H54 (cell line): ENCODE data around the gene CCDC142.
A peak's percentile ranks its signal among the peaks of the same experiment; 100 is the strongest.

Experiments used
- DNase-seq: peaks from one replicate; pipeline ENCODE4 v3.0.0; 2011; ENCODE audit warnings: low spot score, mixed read lengths; ENCODE audit not compliant: insufficient read length
- FAIRE-seq: peaks from 3 replicates; lab custom pipeline; 2011; peaks lifted over from hg19 to GRCh38; lab: Jason Lieb, UNC
- POLR2A ChIP-seq: IDR thresholded peaks from 2 replicates; pipeline ENCODE4 v1.6.1; 2011; ENCODE audit warnings: low read depth, mild to moderate bottlenecking, low read length

Gene CCDC142, protein sequence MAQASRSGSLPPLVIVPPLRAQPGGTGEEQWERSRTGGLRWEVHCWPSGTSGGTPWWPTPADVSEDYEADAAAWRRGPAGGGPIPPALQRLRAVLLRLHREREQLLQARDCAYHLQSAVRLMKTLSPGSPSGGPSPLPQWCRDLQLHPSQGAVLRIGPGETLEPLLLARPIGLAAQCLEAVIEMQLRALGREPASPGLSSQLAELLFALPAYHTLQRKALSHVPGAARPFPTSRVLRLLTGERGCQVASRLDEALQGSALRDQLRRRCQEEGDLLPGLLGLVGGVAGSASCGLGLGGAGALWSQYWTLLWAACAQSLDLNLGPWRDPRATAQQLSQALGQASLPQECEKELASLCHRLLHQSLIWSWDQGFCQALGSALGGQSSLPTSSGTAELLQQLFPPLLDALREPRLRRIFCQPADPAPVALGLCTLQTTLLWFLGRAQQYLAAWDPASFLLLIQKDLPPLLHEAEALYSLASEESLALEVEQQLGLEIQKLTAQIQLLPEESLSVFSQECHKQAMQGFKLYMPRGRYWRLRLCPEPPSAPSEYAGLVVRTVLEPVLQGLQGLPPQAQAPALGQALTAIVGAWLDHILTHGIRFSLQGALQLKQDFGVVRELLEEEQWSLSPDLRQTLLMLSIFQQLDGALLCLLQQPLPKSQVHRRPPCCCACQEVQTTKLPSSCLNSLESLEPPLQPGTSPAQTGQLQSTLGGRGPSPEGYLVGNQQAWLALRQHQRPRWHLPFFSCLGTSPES

DNA sequence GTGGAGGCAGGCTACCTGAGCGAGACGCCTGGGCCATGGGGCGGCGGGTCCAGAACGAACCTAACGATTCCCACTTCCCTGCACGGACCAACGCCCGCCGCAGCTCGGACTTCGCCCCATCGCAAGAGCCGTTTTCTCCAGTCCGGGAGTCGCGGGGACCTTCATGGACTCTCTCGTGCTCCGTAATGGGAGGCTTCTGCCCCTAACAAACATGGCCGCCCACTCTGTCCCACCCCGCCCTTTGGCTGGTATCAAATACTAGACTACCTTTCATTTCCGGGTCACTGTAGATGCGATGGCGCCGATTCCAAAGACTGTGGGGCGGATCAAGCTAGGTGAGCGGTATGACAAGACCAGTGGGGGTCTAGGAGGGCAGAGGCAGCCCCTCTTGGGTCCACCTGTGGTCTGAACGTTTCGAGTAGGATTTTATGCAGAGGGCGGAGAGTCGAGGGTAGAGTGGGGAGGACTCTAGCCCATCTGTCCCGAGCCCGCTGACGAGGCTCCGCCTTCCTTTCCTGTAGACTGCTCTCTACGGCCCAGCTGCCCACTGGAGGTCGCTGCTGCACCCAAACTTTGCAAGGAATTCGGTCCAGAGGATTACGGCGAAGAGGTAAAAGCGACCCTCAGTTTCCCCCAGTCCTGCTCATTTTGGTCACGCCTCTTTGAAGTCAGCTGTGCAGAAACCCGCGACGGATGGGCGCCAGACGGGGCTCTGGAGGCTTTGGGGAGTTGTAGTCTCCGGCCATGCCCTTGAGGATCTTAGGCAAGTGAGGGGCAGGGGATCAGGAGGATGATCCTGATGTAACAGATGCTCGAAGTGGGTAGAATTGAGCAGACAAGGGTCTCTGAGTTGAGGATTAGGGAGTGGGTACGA is at the start of gene CCDC142, which contains the start of gene TTC31:
Gene CCDC142 (minus strand): TSS at position 198 of the 874 bp plus-strand sequence. CDS start 161 bp downstream, at position 37.
Gene TTC31 (plus strand): TSS at position 281 of the 874 bp plus-strand sequence. CDS start 15 bp downstream, at position 296.
- peak; percentile 30; the same call in 1 of the 2 replicates for TF ChIP-seq POLR2A
- DNase-seq (peak; percentile 91), FAIRE-seq (no peak)

DNA sequence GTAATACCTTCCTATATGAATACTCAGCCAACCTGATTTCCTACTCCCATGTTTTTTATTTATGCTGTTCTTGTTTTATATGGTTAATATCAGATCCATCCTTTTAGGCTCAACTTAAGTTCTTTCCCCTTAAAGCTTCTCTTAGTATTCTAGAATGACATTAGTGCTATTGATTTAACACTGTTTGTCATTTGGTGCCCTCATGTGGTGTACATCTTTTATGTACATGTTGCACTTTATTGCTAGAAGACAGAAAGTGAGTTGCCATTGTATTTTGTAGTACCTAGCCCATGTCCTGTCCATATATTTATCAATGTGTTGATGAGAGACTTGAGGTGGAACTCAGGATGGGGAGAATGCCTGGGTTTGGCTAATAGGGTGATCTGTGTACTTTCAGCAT is 49.4 kb upstream of the CCDC142 start:
- FAIRE-seq (no peak), DNase-seq (no peak)

GRCh38 chr2:74531666-74532065 is 48.9 kb upstream of the CCDC142 start:
- no peak for FAIRE-seq
- no peak for TF ChIP-seq POLR2A

More for the DNA sequence above, 49.4 kb upstream of the CCDC142 start:
- no peak for TF ChIP-seq POLR2A

DNA sequence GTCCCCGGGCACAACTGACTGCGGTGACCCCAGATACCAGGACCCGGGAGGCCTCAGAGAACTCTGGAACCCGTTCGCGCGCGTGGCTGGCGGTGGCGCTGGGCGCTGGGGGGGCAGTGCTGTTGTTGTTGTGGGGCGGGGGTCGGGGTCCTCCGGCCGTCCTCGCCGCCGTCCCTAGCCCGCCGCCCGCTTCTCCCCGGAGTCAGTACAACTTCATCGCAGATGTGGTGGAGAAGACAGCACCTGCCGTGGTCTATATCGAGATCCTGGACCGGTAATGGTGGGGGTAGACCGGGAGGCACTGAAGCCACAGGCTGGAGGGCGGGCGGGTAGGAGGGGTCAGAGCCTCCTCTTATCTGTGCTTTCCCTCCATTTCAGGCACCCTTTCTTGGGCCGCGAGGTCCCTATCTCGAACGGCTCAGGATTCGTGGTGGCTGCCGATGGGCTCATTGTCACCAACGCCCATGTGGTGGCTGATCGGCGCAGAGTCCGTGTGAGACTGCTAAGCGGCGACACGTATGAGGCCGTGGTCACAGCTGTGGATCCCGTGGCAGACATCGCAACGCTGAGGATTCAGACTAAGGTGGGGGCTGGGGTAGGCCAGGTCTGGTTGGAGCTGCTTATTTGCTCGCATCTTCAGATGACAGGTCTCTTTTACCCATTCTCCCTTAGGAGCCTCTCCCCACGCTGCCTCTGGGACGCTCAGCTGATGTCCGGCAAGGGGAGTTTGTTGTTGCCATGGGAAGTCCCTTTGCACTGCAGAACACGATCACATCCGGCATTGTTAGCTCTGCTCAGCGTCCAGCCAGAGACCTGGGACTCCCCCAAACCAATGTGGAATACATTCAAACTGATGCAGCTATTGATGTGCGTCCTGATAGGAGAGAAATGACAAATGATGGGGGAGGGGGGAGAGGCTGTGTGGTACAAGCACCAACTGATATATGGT is 47.7 kb upstream of the CCDC142 start:
- no peak for TF ChIP-seq POLR2A
- no peak for DNase-seq
- no peak for FAIRE-seq

More at GRCh38 chr2:74531666-74532065, 48.9 kb upstream of the CCDC142 start:
- DNase-seq = no peak

DNA sequence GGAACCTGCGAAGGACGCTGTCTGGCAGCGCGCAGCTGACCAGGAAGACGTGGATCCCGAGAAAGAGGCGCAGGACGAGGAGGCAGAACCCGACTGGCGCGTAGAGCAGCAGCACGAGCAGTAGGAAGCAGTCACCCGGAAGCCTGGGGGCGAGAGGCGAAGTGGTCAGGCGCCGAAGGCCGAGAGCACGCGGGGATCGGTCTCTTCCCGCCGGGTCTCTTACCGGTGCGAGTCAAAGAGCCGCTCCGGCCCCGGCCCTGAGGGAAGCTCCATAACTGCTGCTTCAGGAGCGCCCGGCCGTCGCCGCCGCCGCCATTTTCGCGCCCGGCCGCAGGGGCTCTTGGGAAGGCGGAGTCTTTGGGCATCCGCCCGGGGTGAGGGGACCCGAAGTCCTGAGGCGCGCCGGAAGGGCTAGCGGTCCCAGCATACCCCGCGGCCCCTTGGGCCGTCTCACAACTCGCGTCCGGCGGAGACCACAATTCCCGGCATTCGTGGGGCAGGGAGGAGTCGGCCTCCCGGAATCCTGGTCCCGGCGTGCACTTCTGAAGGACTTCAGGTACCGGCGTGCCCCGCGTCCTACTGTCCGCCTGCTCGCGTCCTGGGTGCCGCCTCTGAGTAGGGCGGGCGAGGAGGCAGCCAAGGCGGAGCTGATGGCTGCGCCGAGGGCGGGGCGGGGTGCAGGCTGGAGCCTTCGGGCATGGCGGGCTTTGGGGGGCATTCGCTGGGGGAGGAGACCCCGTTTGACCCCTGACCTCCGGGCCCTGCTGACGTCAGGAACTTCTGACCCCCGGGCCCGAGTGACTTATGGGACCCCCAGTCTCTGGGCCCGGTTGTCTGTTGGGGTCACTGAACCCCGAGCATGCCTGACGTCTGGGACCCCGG is 46.8 kb upstream of the CCDC142 start, which contains the start of the genes AUP1 and HTRA2:
Gene AUP1 (minus strand): TSS at position 350 of the 882 bp plus-strand sequence. CDS start 77 bp downstream, at position 273.
Gene HTRA2 (plus strand): TSS at position 577 of the 882 bp plus-strand sequence. CDS start 74 bp downstream, at position 651.
- FAIRE-seq (no peak), DNase-seq (peak; percentile 99)
- peak; percentile 58 for TF ChIP-seq POLR2A

DNA sequence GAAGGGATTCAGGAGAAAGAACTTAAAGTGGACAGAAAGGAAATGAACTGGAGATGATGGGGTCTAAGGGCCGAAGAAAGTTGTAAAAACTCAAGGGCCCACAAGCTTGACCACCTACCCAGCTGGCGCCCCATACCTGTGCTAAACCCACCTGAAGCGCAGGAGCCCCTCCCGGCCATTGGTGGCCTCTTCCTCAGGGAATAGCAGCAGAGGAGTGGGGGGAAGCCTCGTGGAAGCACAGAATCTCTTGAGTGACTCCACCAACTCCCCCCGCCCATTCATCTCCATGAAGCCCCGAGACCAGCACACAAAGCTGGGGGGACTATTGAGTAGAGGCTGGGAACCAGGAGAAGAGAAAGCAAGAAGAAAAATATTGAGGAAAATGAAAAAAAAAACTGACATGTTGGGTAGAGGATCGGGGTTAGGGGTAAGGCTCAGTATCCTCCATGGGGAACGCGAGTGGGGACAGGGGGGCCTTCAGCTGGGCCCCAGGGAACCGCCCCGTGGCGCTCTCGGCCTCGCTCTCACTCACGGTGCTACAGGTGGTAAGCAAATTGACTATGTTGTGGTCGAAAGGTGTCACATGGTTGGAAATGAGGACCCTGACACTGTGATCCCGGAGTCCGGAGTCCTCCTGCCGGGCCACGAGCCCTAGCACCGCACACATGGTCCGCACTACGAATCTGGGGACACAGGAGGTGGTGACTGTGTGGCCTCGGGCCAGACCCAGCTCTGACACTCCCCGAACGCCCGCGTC is 46.0 kb upstream of the CCDC142 start:
- DNase-seq = no peak
- TF ChIP-seq POLR2A = no peak
- no peak for FAIRE-seq

DNA sequence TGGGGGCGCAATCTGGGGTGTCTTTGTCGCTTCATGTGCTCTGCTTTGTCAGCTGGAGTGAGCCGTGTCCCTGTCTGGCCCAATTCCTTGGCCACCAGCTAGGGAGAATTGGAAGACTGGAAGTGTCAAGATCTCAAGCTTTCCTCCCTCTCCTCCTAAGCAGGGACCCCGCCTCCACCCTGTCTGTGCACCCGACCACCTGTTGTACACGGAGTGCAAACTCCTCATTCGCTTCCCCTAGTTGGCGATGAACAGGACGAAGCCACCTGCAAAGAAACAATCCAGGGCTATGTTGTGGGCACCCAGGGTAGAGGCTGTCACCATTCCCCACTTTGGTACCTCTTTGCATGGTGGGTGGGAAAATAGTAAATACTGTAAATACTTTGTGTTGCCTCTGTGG is 44.9 kb upstream of the CCDC142 start:
- no peak for TF ChIP-seq POLR2A
- no peak for FAIRE-seq
- no peak for DNase-seq

DNA sequence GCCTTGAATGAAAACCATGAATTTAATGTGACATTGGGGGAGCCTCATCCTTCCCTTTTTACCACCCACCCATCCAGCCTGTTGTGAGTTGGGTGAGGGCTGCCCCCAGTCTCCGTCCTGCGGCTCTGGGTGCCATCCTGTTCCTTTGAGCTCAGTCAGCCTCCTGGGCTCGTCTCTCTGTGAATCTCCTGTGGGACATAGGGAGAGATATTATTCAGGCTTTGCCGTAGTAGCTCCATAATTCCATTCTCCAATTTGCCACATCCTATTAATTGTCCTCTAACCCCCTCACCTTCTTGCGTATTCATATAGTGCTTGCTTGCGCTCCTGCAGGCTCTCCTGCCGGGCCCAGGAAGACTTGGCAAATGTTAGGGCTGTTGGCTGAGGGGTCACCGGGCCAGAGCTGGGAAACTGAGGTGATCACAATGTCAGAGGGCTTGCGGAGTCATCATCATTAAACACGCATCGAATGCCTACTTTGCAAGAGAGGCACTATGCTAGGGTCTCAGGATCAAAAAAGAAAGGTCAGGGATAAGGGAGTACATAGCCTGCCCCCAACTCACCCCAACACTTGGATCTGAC is 43.9 kb upstream of the CCDC142 start:
- TF ChIP-seq POLR2A = no peak
- DNase-seq = no peak
- FAIRE-seq = no peak

DNA sequence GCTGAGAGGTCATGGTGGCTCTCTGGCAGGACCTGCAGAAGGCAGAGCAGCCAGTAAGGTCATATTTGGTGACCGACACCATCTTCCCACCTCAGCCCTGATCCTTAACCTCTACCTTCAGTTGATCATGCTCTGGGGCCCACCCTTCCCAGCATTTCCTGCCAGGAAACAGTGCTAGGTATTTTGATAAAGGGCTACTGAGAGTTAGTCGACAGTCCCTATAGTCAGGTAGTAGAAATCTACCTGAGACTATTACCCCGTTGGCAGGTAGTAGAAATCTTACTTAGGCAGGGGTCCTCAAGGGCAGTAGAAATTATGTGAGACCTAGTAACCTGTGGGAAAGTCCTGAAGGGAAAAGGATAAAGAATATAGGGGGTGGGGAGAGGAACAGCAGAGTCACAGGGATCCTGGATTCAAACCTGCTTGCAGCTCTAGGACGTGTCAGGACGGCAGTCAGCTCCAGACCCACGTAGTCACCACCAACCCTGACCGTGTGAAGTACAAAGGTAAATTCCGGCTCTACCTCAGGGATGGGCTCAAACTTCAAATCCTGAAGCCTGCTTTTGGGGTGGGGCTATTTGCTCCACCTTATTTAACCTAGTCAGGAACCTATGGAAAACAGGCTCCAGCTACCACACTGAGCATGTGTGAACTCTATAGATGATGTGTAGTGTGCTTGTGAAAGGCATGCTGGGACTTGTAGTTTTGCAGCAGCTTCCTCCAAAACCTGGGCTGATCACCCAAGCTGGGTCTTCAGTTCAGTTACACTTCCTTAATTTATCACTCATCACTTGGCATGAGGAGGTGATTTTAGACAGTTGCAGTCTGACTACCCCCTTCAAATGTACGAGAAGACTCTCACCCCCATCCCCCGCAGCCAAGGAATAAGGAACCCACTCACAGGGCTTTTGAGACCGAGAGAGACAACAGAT is 43.2 kb upstream of the CCDC142 start, which contains the start of gene DQX1:
Gene DQX1 (minus strand): TSS at position 515 of the 932 bp plus-strand sequence. CDS start 502 bp downstream, at position 13.
- FAIRE-seq (no peak), DNase-seq (no peak)
- TF ChIP-seq POLR2A = no peak
